ENCODE measurements around the gene VGLL2. TPM values are rescaled to one million over a fixed set of nuclear protein-coding genes. Genes with fewer than 3 reads are reported as not detected.
"Not testable (repeated sequence)": the region's sequence is repeated elsewhere in the genome, so short reads cannot be mapped to it uniquely, and the experiment has no call there.

The VGLL2 gene
- total RNA-seq, 2 experiments from 2014 or later, result not detected

GRCh38 chr6:117237561-117237960 is 27.8 kb upstream of the VGLL2 start:
- H3K4me1 Mint-ChIP-seq (ENCODE audit: low read depth), result no peaks in the 10 kb centered on the region
- intact Hi-C loops (cut with micrococcal nuclease), result no loop called here
- H3K4me3 Mint-ChIP-seq, result no peak overlapping the region
- H3K9me3 Mint-ChIP-seq, result no peaks in the 10 kb centered on the region
- TF ChIP-seq CTCF (IDR thresholded peaks at IDR 0.05), result no peak
- no peaks in the 10 kb centered on the region for H3K36me3 Mint-ChIP-seq (ENCODE audit: low read depth)
- no peak for DNase-seq
- CTCF ChIA-PET, result no interaction called here
- no peak for ATAC-seq
- H3K27me3 Mint-ChIP-seq, result peaks cover 1% of the 10 kb centered on the region
- H3K27ac Mint-ChIP-seq, result no peak overlapping the region
- POLR2A ChIA-PET, result no interaction called here

DNA sequence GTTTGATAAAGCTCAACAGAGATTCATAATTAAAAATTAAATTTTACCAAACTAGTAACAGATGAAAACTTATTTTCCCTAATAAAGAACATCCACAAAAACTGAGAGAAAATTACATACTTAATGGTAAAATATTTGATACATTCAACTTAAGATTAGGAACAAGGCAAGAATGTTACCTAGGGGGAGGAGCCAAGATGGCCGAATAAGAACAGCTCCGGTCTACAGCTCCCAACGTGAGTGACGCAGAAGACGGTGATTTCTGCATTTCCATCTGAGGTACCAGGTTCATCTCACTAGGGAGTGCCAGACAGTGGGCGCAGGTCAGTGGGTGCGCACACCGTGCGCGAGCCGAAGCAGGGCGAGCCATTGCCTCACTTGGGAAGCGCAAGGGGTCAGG is 20.8 kb upstream of the VGLL2 start:
- H3K4me3 Mint-ChIP-seq; H3K27me3 Mint-ChIP-seq; H3K4me1 Mint-ChIP-seq (ENCODE audit: low read depth); DNase-seq; H3K27ac Mint-ChIP-seq; H3K36me3 Mint-ChIP-seq (ENCODE audit: low read depth); POLR2A ChIA-PET; intact Hi-C loops (cut with micrococcal nuclease); H3K9me3 Mint-ChIP-seq; ATAC-seq; CTCF ChIA-PET: not testable (repeated sequence)

DNA sequence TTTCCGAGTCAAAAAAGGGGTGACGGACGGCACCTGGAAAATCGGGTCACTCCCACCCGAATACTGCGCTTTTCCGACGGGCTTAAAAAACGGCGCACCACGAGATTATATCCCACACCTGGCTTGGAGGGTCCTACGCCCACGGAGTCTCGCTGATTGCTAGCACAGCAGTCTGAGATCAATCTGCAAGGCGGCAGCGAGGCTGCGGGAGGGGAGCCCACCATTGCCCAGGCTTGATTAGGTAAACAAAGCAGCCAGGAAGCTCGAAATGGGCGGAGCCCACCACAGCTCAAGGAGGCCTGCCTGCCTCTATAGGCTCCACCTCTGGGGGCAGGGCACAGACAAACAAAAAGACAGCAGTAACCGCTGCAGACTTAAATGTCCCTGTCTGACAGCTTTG is 20.4 kb upstream of the VGLL2 start:
- H3K27me3 Mint-ChIP-seq; DNase-seq; intact Hi-C loops (cut with micrococcal nuclease); H3K4me3 Mint-ChIP-seq; H3K36me3 Mint-ChIP-seq (ENCODE audit: low read depth); ATAC-seq; H3K4me1 Mint-ChIP-seq (ENCODE audit: low read depth); CTCF ChIA-PET; H3K27ac Mint-ChIP-seq; H3K9me3 Mint-ChIP-seq; POLR2A ChIA-PET: not testable (repeated sequence)

DNA sequence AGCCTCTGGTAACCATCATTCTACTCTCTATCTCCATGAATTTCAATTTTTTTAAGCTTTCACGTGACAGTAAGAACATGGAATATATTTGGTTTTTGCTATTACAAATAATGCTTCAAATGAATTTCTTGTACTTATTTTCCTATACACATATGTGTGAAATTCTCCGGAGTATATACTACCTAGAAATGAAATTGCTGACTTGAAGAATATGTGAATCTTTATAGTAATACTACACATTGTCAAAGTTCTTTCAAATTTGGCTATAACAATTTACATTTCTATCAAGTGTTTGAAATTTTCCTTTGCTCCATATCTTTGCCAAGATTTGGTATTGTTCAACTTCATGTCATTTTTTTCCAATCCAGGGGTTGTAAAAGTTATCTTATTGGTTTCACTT is 11.6 kb upstream of the VGLL2 start:
- TF ChIP-seq CTCF (IDR thresholded peaks at IDR 0.05), result no peak
- ChIA-PET POLR2A (no interaction called here), CTCF (no interaction called here)
- intact Hi-C loops (cut with micrococcal nuclease), result no loop called here
- Mint-ChIP-seq H3K36me3 (ENCODE audit: low read depth) (no peaks in the 10 kb centered on the region), H3K4me1 (ENCODE audit: low read depth) (no peaks in the 10 kb centered on the region), H3K4me3 (no peak overlapping the region), H3K9me3 (no peaks in the 10 kb centered on the region), H3K27me3 (peaks cover 3% of the 10 kb centered on the region), H3K27ac (no peak overlapping the region)
- DNase-seq (no peak), ATAC-seq (no peak)

GRCh38 chr6:117262799-117263198 is 2.6 kb upstream of the VGLL2 start:
- no peaks in the 10 kb centered on the region for H3K9me3 Mint-ChIP-seq
- H3K4me3 Mint-ChIP-seq, result no peak overlapping the region
- peaks cover 62% of the 10 kb centered on the region for H3K27me3 Mint-ChIP-seq
- CTCF ChIA-PET, result no interaction called here
- ATAC-seq (no peak), DNase-seq (no peak)
- H3K36me3 Mint-ChIP-seq (ENCODE audit: low read depth), result no peaks in the 10 kb centered on the region
- peaks cover 4% of the 10 kb centered on the region for H3K4me1 Mint-ChIP-seq (ENCODE audit: low read depth)
- TF ChIP-seq CTCF (IDR thresholded peaks at IDR 0.05), result no peak
- POLR2A ChIA-PET, result no interaction called here
- intact Hi-C loops (cut with micrococcal nuclease), result no loop called here
- H3K27ac Mint-ChIP-seq, result no peak overlapping the region

DNA sequence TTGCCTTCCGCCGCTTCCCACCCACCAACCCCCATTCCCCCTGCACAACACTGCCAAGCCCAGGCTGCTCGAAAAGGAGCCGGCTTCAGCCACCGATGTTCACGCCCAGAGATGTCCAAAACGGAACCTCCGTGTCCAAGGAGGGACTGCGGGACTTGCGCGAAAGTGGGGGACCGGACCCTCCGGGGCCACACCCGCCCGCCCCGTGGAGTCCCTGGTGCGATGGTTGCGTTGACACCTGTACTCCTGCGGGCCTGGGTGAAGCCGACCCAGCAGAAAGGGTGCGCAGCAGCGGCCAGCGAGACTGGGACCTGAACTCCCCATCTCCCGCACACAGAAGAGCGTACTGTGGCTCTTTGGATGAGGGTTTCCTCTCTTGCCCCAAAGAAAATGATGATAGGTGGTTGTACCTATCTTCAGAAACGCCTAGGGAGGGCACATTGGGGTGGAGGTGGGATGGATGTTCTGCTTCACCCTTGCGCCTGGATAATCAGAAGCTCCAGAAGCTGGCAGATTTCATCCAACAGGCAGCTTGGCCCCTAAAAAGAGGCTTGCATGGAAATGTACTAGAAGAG is 1.9 kb upstream of the VGLL2 start:
- no peak for TF ChIP-seq CTCF (IDR thresholded peaks at IDR 0.05)
- no peaks in the 10 kb centered on the region for H3K36me3 Mint-ChIP-seq (ENCODE audit: low read depth)
- ATAC-seq (no peak), DNase-seq (no peak)
- peaks cover 69% of the 10 kb centered on the region for H3K27me3 Mint-ChIP-seq
- no peak overlapping the region for H3K4me3 Mint-ChIP-seq
- peaks cover 4% of the 10 kb centered on the region for H3K4me1 Mint-ChIP-seq (ENCODE audit: low read depth)
- ChIA-PET CTCF (no interaction called here), POLR2A (no interaction called here)
- intact Hi-C loops (cut with micrococcal nuclease), result no loop called here
- no peaks in the 10 kb centered on the region for H3K9me3 Mint-ChIP-seq
- H3K27ac Mint-ChIP-seq, result no peak overlapping the region

Data from activated CD8-positive, alpha-beta T cell treated with anti-CD3 and anti-CD28 coated beads for 36 hours (primary cell).